Endothelial cell of umbilical vein (primary cell): ENCODE results near the gene CAMTA1.

Experiments used
- EZH2 ChIP-seq: IDR thresholded peaks from 2 replicates; pipeline ENCODE4 v1.6.1; 2012; ENCODE audit warnings: borderline replicate concordance, low read depth, mild to moderate bottlenecking, moderate library complexity, low read length, inconsistent platforms; ENCODE audit not compliant: severe bottlenecking
- GATA2 ChIP-seq: IDR thresholded peaks from 2 replicates; pipeline ENCODE4 v1.7.0; 2011; ENCODE audit warnings: low read depth, mild to moderate bottlenecking, moderate library complexity, mixed read lengths, low read length; ENCODE audit not compliant: insufficient read length, insufficient read depth
- POLR2A ChIP-seq: IDR thresholded peaks from 2 replicates; pipeline ENCODE4 v1.6.1; 2012; ENCODE audit warnings: low read depth, mild to moderate bottlenecking, control low read depth, low read length
- POLR2AphosphoS5 ChIP-seq: IDR thresholded peaks from 2 replicates; pipeline ENCODE4 v1.6.1; 2012; ENCODE audit warnings: low read depth, mild to moderate bottlenecking, control low read depth, low read length, moderate library complexity; ENCODE audit not compliant: insufficient read depth
- TF ChIP-seq, protein P1 (sequence below), 2 donors: IDR thresholded peaks; 1 replicate in 1 of 2; 2 replicates in 1 of 2; pipeline ENCODE4 v1.5.1; 2011; ENCODE audit warnings: low read length in 2 of 2, mild to moderate bottlenecking in 2 of 2, moderate library complexity in 2 of 2, control low read depth in 1 of 2, inconsistent platforms in 1 of 2, low read depth in 1 of 2; ENCODE audit not compliant: insufficient read depth in 1 of 2; ENCODE audit errors: extremely low read depth in 1 of 2
- TF ChIP-seq, protein P2 (sequence below): IDR thresholded peaks from 2 replicates; pipeline ENCODE4 v1.6.1; 2011; ENCODE audit not compliant: insufficient read depth, insufficient read length

DNA sequence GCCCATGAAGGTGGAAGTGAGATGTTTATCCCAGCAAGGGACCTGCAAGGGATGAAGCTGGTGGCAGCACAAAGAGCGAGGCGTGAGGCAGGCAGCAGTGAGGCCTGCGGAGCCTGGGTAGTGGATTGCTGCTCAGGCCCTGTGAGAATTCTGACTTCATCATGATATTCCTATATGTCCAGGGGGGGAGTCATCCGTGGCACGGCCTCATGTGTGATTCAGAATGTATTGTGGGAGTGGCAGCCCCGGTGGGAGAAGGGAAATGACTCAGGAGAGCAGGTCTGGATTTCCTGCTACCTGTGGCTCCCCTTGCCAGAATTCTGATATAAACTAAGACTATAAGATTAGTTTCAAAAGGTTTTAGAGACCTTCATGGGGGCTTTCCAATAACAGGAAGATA is 240.9 kb downstream of the CAMTA1 start:
- TF ChIP-seq POLR2A (no peak), POLR2AphosphoS5 (no peak), EZH2 (no peak), GATA2 (no peak)
- TF ChIP-seq, protein P1, sequence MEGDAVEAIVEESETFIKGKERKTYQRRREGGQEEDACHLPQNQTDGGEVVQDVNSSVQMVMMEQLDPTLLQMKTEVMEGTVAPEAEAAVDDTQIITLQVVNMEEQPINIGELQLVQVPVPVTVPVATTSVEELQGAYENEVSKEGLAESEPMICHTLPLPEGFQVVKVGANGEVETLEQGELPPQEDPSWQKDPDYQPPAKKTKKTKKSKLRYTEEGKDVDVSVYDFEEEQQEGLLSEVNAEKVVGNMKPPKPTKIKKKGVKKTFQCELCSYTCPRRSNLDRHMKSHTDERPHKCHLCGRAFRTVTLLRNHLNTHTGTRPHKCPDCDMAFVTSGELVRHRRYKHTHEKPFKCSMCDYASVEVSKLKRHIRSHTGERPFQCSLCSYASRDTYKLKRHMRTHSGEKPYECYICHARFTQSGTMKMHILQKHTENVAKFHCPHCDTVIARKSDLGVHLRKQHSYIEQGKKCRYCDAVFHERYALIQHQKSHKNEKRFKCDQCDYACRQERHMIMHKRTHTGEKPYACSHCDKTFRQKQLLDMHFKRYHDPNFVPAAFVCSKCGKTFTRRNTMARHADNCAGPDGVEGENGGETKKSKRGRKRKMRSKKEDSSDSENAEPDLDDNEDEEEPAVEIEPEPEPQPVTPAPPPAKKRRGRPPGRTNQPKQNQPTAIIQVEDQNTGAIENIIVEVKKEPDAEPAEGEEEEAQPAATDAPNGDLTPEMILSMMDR (IDR thresholded peaks at IDR 0.05; ENCODE audit: extremely low read depth in 1 of 2, insufficient read depth in 1 of 2, low read depth in 1 of 2, low read length in 2 of 2) = no peak
- TF ChIP-seq, protein P2, sequence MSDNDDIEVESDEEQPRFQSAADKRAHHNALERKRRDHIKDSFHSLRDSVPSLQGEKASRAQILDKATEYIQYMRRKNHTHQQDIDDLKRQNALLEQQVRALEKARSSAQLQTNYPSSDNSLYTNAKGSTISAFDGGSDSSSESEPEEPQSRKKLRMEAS = no peak
